H9 (cell line): ENCODE data around the gene PROCA1. TPM values are rescaled to one million over a fixed set of nuclear protein-coding genes. Genes with fewer than 3 reads are reported as not detected.

Source experiments
- DNase-seq: peaks from one replicate; pipeline ENCODE4 v3.0.0-alpha.2; 2017
- H2AFZ ChIP-seq: one replicate; pipeline ENCODE4 v1.6.1; 2013; ENCODE audit warnings: mild to moderate bottlenecking, low read length, control low read depth, moderate library complexity
- H2AK5ac ChIP-seq: 2 replicates; pipeline ENCODE4 v1.6.1; 2013; ENCODE audit warnings: low read length, control low read depth, mixed read lengths; ENCODE audit not compliant: insufficient read length
- H2BK120ac ChIP-seq: one replicate; pipeline ENCODE4 v1.6.1; 2013; ENCODE audit warnings: low read depth, mild to moderate bottlenecking, low read length, control low read depth, inconsistent platforms; ENCODE audit not compliant: poor library complexity, severe bottlenecking
- H2BK12ac ChIP-seq: 2 replicates; pipeline ENCODE4 v1.6.1; 2013; ENCODE audit warnings: low read length, control low read depth, mixed read lengths, low read depth; ENCODE audit not compliant: insufficient read length
- H2BK15ac ChIP-seq: 2 replicates; pipeline ENCODE4 v1.6.1; 2013; ENCODE audit warnings: low read depth, low read length, control low read depth
- H2BK20ac ChIP-seq: one replicate; pipeline ENCODE4 v1.6.1; 2013; ENCODE audit warnings: low read depth, mild to moderate bottlenecking, low read length, control low read depth, inconsistent platforms; ENCODE audit not compliant: poor library complexity, severe bottlenecking
- H2BK5ac ChIP-seq: 2 replicates; pipeline ENCODE4 v1.6.1; 2013; ENCODE audit warnings: low read length, control low read depth, mixed read lengths; ENCODE audit not compliant: insufficient read length
- H3K14ac ChIP-seq: 2 replicates; pipeline ENCODE4 v1.6.1; 2013; ENCODE audit warnings: low read length, control low read depth; ENCODE audit not compliant: insufficient read depth
- H3K18ac ChIP-seq: 2 replicates; pipeline ENCODE4 v1.6.1; 2013; ENCODE audit warnings: low read depth, mild to moderate bottlenecking, mixed read lengths, low read length, control low read depth; ENCODE audit not compliant: insufficient read length
- H3K23ac ChIP-seq: 2 replicates; pipeline ENCODE4 v1.6.1; 2013; ENCODE audit warnings: low read length, control low read depth, mixed read lengths, low read depth; ENCODE audit not compliant: insufficient read length
- H3K23me2 ChIP-seq: 2 replicates; pipeline ENCODE4 v1.6.1; 2013; ENCODE audit warnings: low read depth, mild to moderate bottlenecking, mixed read lengths, low read length, control low read depth; ENCODE audit not compliant: insufficient read length, poor library complexity, severe bottlenecking
- H3K27ac ChIP-seq: 2 replicates; pipeline ENCODE4 v1.5.1; 2013; ENCODE audit warnings: low read length, control low read depth, mixed read lengths, low read depth; ENCODE audit not compliant: insufficient read length
- H3K27me3 ChIP-seq: 2 replicates; pipeline ENCODE4 v1.6.1; 2013; ENCODE audit warnings: low read length, control low read depth, inconsistent platforms; ENCODE audit not compliant: insufficient read depth
- H3K4ac ChIP-seq: 2 replicates; pipeline ENCODE4 v1.6.1; 2013; ENCODE audit warnings: low read depth, mild to moderate bottlenecking, control low read depth, inconsistent platforms, low read length, moderate library complexity
- H3K4me1 ChIP-seq: 2 replicates; pipeline ENCODE4 v1.6.1; 2013; ENCODE audit warnings: low read length, control low read depth, inconsistent platforms; ENCODE audit not compliant: insufficient read depth
- H3K4me2 ChIP-seq: 2 replicates; pipeline ENCODE4 v1.6.1; 2013; ENCODE audit warnings: low read length, control low read depth, mixed read lengths; ENCODE audit not compliant: insufficient read length, insufficient read depth
- H3K56ac ChIP-seq: 2 replicates; pipeline ENCODE4 v1.6.1; 2013; ENCODE audit warnings: low read depth, mild to moderate bottlenecking, mixed read lengths, low read length, control low read depth; ENCODE audit not compliant: insufficient read length
- H3K79me1 ChIP-seq: 2 replicates; pipeline ENCODE4 v1.6.1; 2013; ENCODE audit warnings: low read depth, mild to moderate bottlenecking, moderate library complexity, low read length, control low read depth, inconsistent platforms; ENCODE audit not compliant: insufficient read depth, poor library complexity, severe bottlenecking
- H3K79me2 ChIP-seq: 2 replicates; pipeline ENCODE4 v1.6.1; 2013; ENCODE audit warnings: low read length, control low read depth, inconsistent platforms; ENCODE audit not compliant: insufficient read depth
- H3K9ac ChIP-seq: 2 replicates; pipeline ENCODE4 v1.6.1; 2013; ENCODE audit warnings: low read length, control low read depth, mixed read lengths; ENCODE audit not compliant: insufficient read length; ENCODE audit errors: extremely low read depth
- H3K9me3 ChIP-seq: one replicate; pipeline ENCODE4 v1.6.1; 2013; ENCODE audit warnings: low read depth, low read length, inconsistent platforms; ENCODE audit not compliant: control insufficient read depth
- H3T11ph ChIP-seq: one replicate; pipeline ENCODE4 v1.6.1; 2013; ENCODE audit warnings: mild to moderate bottlenecking, low read length, control low read depth, inconsistent platforms
- H4K20me1 ChIP-seq: one replicate; pipeline ENCODE4 v1.6.1; 2013; ENCODE audit not compliant: control insufficient read depth, insufficient read length, insufficient read depth
- H4K5ac ChIP-seq: 2 replicates; pipeline ENCODE4 v1.6.1; 2013; ENCODE audit warnings: low read depth, mild to moderate bottlenecking, mixed read lengths, low read length, control low read depth; ENCODE audit not compliant: insufficient read length
- H4K8ac ChIP-seq: replicated peaks from 2 replicates; pipeline ENCODE4 v1.6.1; 2013; ENCODE audit warnings: low read length, control low read depth, mixed read lengths, low read depth; ENCODE audit not compliant: insufficient read length
- H4K91ac ChIP-seq: 2 replicates; pipeline ENCODE4 v1.6.1; 2013; ENCODE audit warnings: low read depth, mild to moderate bottlenecking, moderate library complexity, mixed read lengths, low read length, control low read depth; ENCODE audit not compliant: insufficient read length
- H3K27ac Mint-ChIP-seq, 3 experiments: 2 replicates in 2 of 3; 3 replicates in 1 of 3; pipeline ENCODE4 v1.8.0; 2020 to 2021; ENCODE audit warnings: mixed read lengths in 3 of 3, mild to moderate bottlenecking in 1 of 3, moderate library complexity in 1 of 3
- H3K27me3 Mint-ChIP-seq: 2 replicates; pipeline ENCODE4 v1.8.0; 2021; ENCODE audit warnings: low read depth, mild to moderate bottlenecking, moderate library complexity, mixed read lengths
- H3K36me3 Mint-ChIP-seq, 3 experiments: 2 replicates in 2 of 3; 3 replicates in 1 of 3; pipeline ENCODE4 v1.8.0; 2020 to 2021; ENCODE audit warnings: low read depth in 3 of 3, mixed read lengths in 3 of 3; ENCODE audit not compliant: insufficient read depth in 1 of 3
- H3K4me1 Mint-ChIP-seq, 2 experiments: 2 replicates each; pipeline ENCODE4 v1.8.0; 2020; ENCODE audit warnings: mixed read lengths in 2 of 2
- H3K4me3 Mint-ChIP-seq, 2 experiments: 2 replicates in 1 of 2; 3 replicates in 1 of 2; pipeline ENCODE4 v1.8.0; 2020 to 2021; ENCODE audit warnings: mild to moderate bottlenecking in 2 of 2, mixed read lengths in 2 of 2, moderate library complexity in 1 of 2
- H3K9me3 Mint-ChIP-seq, 2 experiments: 2 replicates in 1 of 2; 3 replicates in 1 of 2; pipeline ENCODE4 v1.8.0; 2020; ENCODE audit warnings: mild to moderate bottlenecking in 2 of 2, mixed read lengths in 2 of 2, moderate library complexity in 1 of 2
- CTCF ChIP-seq: fragments of 200-600 bp; sonication (generic); conservative IDR thresholded peaks from 3 replicates; pipeline ENCODE4 v1.8.0; 2021; ENCODE audit warnings: antibody characterized with exemption, mild to moderate bottlenecking
- WGBS: extraction: QIAGEN DNeasy Blood & Tissue Kit; methylation state at CpG from one replicate; pipeline ENCODE4 v1.1.7; 2013; ENCODE audit warnings: missing lambda C conversion rate, low lambda C conversion rate, mixed read lengths; ENCODE audit not compliant: insufficient read length; ENCODE audit errors: extremely low coverage; 5-methylcytosine and 5-hydroxymethylcytosine counted together
- total RNA-seq: library from RNA; stranded (reverse); gene quantifications from 2 replicates; pipeline ENCODE4 v1.2.1, GENCODE V29; 2021

The PROCA1 gene
- total RNA-seq, 1 experiment from 2014 or later: 15.0 TPM

DNA sequence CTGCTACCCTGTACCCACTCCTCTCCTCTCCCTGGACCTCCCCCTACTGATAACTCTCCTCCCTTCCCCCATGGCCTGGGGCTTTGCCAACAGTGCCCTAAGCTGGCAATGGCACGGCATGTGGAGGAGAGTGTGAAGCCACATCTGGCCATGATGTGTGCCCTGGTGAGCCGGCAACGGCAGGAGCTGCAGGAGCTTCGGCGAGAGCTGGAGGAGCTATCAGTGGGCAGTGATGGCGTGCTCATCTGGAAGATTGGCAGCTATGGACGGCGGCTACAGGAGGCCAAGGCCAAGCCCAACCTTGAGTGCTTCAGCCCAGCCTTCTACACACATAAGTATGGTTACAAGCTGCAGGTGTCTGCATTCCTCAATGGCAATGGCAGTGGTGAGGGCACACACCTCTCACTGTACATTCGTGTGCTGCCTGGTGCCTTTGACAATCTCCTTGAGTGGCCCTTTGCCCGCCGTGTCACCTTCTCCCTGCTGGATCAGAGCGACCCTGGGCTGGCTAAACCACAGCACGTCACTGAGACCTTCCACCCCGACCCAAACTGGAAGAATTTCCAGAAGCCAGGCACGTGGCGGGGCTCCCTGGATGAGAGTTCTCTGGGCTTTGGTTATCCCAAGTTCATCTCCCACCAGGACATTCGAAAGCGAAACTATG is 37.3 kb upstream of the PROCA1 start:
- DNase-seq: peak; percentile 49
- H3K56ac ChIP-seq: no peak overlapping the region
- Mint-ChIP-seq H3K36me3 (peaks cover 47 to 74% (median 47%) of the 10 kb centered on the region in 3 experiments), H3K4me1 (peaks cover 14 to 31% of the 10 kb centered on the region in 2 experiments), H3K27ac (peak overlapping the region in 1 of 3 experiments; percentile 94; a peak in 5 of 7 replicates), H3K4me3 (peak overlapping the region in 1 of 2 experiments; percentile 44; a peak in 1 of 5 replicates), H3K27me3 (no peaks in the 10 kb centered on the region; the same call in none of the 2 replicates), H3K9me3 (no peaks in the 10 kb centered on the region)
- no peak overlapping the region for H3T11ph ChIP-seq
- no peak overlapping the region for H3K4me2 ChIP-seq
- no peak overlapping the region for H3K9ac ChIP-seq
- H2AFZ ChIP-seq: no peak overlapping the region
- H4K8ac ChIP-seq: no peak overlapping the region
- H3K14ac ChIP-seq: no peak overlapping the region
- H3K9me3 ChIP-seq: no peaks in the 10 kb centered on the region
- H4K91ac ChIP-seq: no peak overlapping the region
- H2BK120ac ChIP-seq: no peak overlapping the region
- H3K23me2 ChIP-seq: peaks cover 8% of the 10 kb centered on the region
- no peak overlapping the region for H3K23ac ChIP-seq
- H3K4me1 ChIP-seq: peaks cover 5% of the 10 kb centered on the region; the same call in 1 of the 2 replicates
- H3K18ac ChIP-seq: no peak overlapping the region
- no CpG with 5 or more reads among the region's 18 CpGs for WGBS
- no peak overlapping the region for H2BK12ac ChIP-seq
- no peak overlapping the region for H2AK5ac ChIP-seq
- no peak overlapping the region for H3K27ac ChIP-seq
- H3K27me3 ChIP-seq: no peaks in the 10 kb centered on the region
- H3K79me2 ChIP-seq: peaks cover 16% of the 10 kb centered on the region; the same call in 1 of the 2 replicates
- no peak overlapping the region for H2BK20ac ChIP-seq
- no peak overlapping the region for H2BK5ac ChIP-seq
- no peak overlapping the region for H4K5ac ChIP-seq
- H4K20me1 ChIP-seq: no peaks in the 10 kb centered on the region
- no peak overlapping the region for H3K4ac ChIP-seq
- TF ChIP-seq CTCF: no peak
- H2BK15ac ChIP-seq: no peak overlapping the region
- H3K79me1 ChIP-seq: no peaks in the 10 kb centered on the region
